LoVo (cell line): ENCODE results near the gene NANOS3.
"Not testable (repeated sequence)": the region's sequence is repeated elsewhere in the genome, so short reads cannot be mapped to it uniquely, and the experiment has no call there.

Experiments
- DNase-seq: peaks from one replicate; pipeline ENCODE4 v3.0.0-alpha.2; 2016; ENCODE audit warnings: low spot score

The NANOS3 gene

DNA sequence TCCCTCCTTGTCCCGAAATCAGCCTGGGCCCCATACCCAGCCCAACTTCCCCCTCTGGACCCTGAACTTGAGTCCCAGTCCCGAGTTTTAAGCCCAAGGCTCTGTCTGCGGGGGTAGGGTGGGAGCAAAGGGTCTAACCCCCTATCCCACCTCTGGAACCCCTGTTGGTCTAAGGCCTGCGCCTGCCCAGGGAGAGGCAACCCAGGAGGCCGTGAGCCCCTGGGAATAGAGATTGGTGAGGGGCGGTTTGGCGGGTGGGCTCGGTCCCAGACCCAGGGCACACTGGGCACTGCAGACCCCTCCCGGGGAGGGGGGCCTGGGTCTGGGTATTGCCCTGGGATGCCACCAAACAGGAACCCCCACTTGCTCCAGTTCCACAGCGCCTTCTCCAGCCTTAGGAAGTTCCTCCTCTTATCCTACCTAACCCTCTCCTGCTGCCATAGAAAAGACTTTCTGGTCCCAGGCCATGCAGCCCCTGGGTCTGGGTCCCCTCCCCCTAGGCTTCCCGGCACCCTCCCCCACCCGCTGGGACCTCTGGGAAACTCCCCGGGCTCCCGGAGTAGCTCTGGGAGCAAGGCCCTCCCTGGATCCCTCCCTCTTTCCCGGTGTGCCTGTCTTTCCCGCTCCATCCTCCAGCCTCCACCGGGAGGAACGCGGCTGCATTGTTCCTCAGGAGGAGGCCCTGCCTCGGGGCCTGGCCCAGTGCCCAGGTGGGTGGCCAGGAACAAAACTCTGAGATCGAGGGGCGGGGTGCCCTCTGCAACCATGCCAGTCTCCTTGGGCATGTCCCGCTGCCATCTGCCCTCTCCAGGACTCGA, 33.6 kb upstream of the NANOS3 start:
- DNase-seq = peak; percentile 64

DNA sequence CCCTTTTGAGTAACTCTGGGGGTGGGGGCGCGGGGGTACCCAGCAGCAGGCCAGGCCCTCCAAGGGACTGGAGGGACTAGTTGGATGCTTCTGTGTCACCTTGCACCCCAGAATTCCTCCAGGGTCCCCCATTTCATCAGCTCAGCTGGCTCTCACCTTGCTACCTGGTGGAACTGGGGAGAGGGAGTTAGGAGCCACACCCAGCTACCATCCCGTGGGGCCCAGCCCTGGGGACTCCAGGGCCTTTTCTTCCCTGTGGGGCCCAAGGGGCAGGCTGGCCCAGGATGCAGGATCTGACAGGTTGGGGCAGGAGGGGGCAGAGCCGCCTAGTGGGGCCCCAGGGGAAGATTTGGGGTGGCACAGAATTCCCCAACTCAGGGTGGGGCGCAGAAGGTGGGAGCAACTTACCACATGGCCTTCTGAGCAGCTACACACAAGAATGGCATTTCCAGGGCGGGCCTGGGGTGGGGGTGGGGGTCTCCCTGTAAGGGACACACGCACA, 32.8 kb upstream of the NANOS3 start:
- no peak for DNase-seq

- peak; percentile 87 for DNase-seq
Observed at GRCh38 chr19:13846557-13847406, 30.2 kb upstream of the NANOS3 start.

GRCh38 chr19:13847407-13848339, 29.3 kb upstream of the NANOS3 start:
- peak; percentile 86 for DNase-seq

- DNase-seq = no peak
Observed at GRCh38 chr19:13848340-13848677, 28.6 kb upstream of the NANOS3 start.

DNA sequence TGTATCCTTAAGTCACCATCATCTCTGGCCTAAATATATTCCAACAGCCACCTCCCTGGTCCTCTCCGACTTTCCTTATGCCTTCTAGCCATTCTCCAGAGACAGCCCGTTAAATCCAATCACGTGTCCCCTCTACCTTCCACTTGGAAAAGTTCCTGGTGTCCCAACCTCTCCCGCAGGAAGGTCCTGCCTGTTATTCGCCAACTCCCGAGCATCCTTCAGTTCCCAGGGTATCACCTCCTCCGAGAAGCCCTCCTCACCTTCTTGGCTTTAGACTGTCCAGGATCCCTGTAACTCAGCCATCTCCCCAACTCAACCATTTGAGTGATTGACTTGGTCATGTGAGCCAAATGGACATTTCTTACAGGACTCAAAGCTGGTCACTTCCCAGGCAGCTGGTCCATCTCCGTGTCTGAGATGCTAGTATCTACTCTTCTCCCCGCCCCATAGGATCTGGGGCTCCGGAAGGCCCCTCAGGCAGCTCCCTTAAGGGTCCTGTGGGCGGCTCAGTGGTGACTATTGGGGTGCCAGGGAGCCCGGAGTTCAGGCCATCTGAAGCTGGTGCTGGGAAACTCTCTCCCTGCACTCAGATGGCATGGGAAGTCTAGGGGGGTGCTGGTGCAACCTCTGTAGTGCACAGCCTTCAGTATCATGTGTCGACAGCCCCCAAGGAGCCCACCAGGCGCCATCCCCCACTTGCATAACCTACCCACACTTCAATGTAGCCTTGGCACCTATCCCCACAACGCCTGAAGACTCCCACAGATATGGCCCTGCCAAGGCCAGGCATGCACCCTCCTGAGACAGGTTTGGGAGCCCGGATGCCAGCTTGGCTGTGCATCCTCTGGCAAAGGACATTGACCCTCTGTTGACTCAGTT, 27.9 kb upstream of the NANOS3 start:
- DNase-seq = no peak

DNA sequence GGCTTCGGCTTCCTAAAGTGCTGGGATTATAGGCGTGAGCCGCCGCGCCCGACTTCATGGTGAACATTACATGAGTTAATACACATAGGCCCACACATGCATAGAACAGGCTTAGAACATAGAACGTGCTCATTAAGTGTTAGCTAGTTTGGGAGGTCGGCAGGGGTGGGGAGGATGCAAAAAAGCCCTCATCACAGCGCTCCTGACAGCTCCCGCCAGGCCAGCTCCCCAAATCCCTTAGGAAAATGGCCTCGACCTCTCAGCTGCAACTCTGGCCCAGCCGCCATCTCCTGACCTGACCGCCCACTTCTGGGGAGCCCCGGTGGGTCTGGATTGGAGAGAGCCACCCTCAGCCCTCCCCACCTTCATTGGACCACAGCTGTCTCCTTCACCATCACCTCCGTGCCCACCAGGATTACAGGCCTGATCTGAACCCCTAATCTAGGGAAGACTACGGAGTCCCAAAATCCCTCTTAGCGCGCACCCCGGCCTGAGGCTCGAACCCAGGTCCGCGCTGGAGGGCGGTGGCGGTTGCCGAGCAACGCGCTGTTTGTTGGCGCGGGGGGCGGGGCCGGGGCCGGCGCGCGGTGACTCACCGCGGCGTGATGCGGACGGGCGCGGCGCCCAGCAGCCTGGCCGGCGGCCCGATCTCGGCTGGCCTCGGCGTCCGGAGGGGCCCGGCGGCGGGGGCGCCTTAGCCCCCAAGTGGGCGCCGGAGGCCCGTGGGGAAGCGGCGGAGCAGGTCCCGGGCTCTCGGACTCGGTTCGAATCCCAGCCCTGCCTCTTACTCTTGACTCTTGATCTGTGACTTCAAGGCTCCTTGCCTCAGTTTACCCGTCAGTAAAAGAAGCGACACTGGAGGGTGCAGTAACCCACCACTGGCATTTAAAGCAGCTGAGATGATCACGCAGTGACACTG, 26.7 kb upstream of the NANOS3 start:
- DNase-seq = peak; percentile 86

DNA sequence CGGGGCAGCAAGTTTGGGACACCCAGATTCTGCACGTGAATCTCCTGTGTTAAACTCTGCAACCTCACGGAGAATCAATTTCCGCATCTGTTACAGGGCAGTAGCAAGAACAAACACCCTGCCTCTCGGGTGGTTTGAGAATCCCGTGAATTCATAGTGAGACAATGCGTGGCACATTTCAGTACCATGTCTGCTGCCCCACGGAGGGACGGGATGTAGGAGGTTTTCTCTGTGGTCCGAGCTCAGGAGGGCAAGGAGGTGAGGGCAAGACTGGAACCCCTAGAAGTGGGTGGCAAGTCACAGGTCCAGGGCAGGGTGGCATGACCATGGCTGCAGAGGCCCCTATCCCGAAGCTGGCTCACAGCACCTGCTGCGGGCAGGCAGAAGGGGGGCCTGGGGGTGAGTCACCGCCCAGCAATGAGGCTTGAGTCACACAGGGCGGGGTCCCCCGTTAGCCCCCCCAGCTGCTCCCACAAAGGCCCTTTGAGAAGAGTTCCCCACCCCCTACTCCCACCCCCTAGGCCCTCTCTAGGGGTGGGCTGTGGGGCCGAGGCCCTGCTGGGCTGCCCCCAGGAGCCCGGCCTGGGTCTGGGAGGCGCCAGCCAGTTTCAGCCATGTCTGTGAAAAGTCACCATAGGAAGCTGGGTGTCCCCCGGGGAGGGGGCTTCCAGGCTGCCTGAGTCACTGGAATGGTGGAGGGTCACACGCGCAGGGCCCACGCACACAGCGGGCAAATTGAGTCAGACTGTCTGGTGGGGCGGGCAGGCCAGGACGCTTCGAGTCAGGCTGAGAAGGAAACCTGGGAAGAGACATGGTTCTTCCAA, 25.8 kb upstream of the NANOS3 start:
- peak; percentile 94 for DNase-seq

DNA sequence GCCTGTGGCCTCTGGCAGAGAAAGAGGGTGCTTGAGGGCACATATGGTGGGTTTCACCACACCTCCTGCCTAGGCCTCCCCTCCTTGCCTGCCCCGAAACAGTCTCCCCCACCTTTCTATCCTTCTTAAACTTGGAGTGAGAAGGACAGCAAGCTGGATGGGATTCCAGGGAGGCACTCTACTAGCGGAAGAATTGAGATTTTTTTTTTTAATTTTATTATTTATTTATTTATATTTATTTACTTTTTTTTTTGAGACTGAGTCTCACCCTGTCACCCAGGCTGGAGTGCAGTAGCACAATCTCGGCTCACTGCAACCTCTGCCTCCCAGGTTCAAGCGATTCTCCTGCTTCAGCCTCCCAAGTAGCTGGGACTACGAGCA, 25.2 kb upstream of the NANOS3 start:
- not testable (repeated sequence) for DNase-seq

GRCh38 chr19:13852171-13852707, 24.7 kb upstream of the NANOS3 start:
- not testable (repeated sequence) for DNase-seq

GRCh38 chr19:13856497-13856896, 20.4 kb upstream of the NANOS3 start:
- no peak for DNase-seq

DNA sequence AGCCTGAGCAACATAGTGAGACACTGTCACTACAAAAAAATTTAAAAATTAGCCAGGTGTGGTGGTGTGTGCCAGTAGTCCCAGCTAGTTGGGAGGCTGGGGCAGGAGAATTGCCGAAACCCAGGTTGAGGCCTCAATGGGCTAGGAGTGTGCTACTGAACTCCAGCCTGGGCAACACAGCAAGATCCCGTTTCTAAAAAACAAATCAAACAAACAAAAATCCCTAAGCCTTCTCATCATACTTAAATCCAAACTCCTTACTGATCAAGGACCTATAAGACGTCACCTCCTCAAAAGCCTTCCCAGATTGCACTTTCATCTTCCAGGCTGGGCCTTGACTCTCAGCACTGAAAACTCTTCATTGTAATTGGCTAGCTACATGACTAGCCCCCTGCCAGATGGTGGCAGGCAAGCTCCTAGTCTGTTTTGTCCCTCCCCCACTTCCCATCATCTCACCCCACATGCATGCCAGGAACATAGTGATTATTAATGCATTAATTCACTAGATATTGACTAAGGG, 17.5 kb upstream of the NANOS3 start:
- DNase-seq = no peak

DNA sequence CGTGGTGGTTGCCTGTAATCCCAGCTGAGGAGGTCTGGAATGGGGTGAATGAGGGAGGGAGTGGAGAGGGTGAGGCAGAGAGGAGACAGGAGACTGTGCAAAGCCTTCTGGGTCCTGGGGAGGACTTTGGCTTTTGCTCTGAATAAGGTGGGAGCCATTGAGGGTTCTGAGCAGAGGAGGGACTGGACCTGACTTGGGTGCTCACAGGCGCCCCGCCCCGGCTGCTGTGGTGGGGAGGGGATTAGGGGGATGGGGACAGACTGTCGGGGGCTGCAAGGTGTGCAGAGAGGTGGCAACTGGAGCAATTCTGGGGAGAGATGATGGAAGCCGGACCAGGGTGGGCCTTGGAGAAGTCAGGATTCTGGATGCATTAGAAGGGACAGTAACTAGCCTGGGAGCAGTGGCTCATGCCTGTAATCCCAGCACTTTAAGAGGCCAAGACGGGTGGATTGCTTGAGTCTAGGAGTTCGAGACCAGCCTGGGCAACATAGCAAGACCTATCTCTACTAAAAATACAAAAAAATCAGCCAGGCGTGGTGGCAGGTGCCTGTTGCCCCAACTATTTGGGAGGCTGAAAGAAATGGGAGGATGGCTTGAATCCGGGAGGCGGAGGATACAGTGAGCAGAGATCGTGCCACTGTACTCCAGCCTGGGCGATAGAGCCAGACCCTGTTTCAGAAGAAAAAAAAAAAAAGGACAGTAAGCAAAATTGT, 16.1 kb upstream of the NANOS3 start:
- no peak for DNase-seq

DNA sequence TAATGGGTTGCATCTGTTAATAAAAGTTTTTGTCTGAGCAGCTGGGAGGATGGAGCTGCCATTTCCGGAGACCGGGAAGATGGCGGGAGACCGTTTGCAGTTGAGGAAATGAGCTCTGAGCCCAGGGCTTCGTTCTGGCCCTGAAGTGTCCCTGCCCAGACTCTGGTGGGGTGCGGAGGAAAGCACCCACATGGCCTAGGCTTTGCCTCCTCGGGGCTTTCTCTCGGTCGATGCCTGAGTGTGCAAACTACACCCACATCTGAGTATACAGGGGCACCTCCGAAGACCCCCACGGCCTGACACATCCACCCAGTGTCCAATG, 15.6 kb upstream of the NANOS3 start:
- DNase-seq = no peak

GRCh38 chr19:13861714-13862531, 15.0 kb upstream of the NANOS3 start:
- peak; percentile 85 for DNase-seq

DNA sequence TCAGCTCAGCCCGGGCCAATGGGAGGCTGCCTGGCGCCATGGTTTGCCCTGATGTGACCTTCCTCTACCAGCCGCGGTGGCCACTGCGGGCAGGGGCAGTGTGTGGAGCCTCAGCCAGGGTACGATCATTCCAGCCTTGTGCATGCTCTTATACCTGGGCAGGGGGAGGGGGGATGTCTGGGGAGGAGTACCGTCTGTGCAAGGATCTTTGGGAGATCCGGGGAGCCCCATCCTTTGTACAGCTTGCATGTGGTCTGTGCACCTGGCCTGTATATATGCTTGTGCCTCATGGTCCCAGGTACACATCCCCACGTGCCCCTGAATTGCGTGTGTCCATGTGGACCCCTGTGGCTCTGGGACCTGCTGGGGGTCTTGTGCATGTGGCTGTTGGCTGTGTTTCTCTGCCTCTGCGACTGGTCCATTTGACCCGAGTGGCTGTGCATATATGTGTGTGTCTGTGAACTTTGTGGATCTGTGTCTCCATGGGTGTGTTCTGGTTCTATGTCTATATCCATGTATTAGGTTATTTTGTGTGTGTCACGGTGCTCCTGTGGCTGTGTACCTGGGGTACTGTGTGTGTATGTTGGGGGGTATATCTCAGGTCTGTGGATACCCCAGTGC, 12.8 kb upstream of the NANOS3 start:
- no peak for DNase-seq
